Keratinocyte (primary cell): ENCODE data around the gene PARN.

Experiments
- EZH2 ChIP-seq: IDR thresholded peaks from one replicate; pipeline ENCODE4 v1.6.1; 2012; ENCODE audit warnings: inconsistent platforms, mild to moderate bottlenecking, low read length, moderate library complexity
- TF ChIP-seq, protein P1 (sequence below), 3 experiments: IDR thresholded peaks in 1 of 3; conservative IDR thresholded peaks in 1 of 3; optimal IDR thresholded peaks in 1 of 3; 2 replicates in 2 of 3; 3 replicates in 1 of 3; pipeline versions ENCODE3 to v1.5.1; 2011; ENCODE audit warnings: low read length in 3 of 3, mild to moderate bottlenecking in 3 of 3, moderate library complexity in 2 of 3, control low read depth in 1 of 3, inconsistent platforms in 1 of 3; ENCODE audit not compliant: insufficient read depth in 2 of 3; ENCODE audit errors: extremely low read depth in 1 of 3

DNA sequence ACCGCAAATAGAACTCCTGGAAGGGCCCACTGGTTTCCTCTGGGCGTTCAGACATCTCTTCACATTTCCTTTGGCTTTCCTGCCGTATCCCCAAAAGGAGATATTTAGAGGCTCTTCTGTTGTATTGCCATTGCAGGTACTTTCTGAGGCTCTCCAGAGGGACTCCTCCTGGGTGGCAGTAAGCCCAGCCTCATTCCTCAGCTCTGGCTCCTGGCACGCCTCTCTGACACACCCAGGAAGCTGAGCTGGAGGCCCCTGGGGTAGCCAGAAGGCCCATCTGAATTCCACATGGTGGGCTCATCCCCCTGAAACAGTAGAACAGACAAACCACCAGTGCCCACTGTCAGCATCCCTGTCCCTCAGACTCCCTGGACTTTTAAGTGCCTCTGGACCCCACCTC lies 206.7 kb downstream of the PARN start:
- TF ChIP-seq, protein P1, sequence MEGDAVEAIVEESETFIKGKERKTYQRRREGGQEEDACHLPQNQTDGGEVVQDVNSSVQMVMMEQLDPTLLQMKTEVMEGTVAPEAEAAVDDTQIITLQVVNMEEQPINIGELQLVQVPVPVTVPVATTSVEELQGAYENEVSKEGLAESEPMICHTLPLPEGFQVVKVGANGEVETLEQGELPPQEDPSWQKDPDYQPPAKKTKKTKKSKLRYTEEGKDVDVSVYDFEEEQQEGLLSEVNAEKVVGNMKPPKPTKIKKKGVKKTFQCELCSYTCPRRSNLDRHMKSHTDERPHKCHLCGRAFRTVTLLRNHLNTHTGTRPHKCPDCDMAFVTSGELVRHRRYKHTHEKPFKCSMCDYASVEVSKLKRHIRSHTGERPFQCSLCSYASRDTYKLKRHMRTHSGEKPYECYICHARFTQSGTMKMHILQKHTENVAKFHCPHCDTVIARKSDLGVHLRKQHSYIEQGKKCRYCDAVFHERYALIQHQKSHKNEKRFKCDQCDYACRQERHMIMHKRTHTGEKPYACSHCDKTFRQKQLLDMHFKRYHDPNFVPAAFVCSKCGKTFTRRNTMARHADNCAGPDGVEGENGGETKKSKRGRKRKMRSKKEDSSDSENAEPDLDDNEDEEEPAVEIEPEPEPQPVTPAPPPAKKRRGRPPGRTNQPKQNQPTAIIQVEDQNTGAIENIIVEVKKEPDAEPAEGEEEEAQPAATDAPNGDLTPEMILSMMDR (optimal IDR thresholded peaks at IDR 0.05 in 1 of 3, IDR thresholded peaks at IDR 0.05 in 1 of 3, conservative IDR thresholded peaks at IDR 0.05 in 1 of 3; ENCODE audit: extremely low read depth in 1 of 3, insufficient read depth in 2 of 3, low read length in 3 of 3): no peak
- TF ChIP-seq EZH2: no peak
